ENCODE results near the gene CFAP58.

The CFAP58 gene

DNA sequence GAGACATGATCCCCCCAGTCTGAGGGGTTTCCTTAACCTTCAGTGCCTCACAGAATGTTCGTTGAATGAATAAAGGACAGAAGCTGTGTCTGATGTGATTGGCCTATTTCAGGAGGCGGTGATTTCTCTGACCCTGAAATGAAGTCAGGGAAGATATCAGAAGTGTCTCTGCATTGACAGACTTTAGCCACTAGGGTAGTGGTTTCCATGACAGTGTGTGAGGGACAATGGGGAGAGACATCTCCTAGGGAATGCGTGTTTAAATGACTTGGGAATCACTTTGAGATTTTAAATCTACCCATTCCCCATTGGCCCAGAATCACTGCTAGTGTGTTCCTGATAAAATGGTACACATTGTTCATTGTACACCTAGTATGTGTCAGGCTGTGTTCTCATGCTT is 132.0 kb downstream of the CFAP58 start:
- Histone ChIP-seq H3K27me3 (ENCODE audit: insufficient read depth, low read depth) (no peaks in the 10 kb centered on the region), H3K4me2 (no peak overlapping the region), H3K36me3 (ENCODE audit: insufficient read depth) (no peaks in the 10 kb centered on the region), H3K4me3 (IDR thresholded peaks at IDR 0.05; ENCODE audit: insufficient read depth, low read depth, low read length) (no peak overlapping the region), H3K27ac (no peak overlapping the region), H3K79me2 (ENCODE audit: insufficient read depth, low read depth) (no peaks in the 10 kb centered on the region), H3K9ac (no peak overlapping the region), H3K4me1 (ENCODE audit: low read depth, poor library complexity, severe bottlenecking) (peaks cover 25% of the 10 kb centered on the region), H4K20me1 (ENCODE audit: insufficient read depth) (no peaks in the 10 kb centered on the region), H2AFZ (ENCODE audit: low read depth) (no peak overlapping the region)
- TF ChIP-seq, protein P1, sequence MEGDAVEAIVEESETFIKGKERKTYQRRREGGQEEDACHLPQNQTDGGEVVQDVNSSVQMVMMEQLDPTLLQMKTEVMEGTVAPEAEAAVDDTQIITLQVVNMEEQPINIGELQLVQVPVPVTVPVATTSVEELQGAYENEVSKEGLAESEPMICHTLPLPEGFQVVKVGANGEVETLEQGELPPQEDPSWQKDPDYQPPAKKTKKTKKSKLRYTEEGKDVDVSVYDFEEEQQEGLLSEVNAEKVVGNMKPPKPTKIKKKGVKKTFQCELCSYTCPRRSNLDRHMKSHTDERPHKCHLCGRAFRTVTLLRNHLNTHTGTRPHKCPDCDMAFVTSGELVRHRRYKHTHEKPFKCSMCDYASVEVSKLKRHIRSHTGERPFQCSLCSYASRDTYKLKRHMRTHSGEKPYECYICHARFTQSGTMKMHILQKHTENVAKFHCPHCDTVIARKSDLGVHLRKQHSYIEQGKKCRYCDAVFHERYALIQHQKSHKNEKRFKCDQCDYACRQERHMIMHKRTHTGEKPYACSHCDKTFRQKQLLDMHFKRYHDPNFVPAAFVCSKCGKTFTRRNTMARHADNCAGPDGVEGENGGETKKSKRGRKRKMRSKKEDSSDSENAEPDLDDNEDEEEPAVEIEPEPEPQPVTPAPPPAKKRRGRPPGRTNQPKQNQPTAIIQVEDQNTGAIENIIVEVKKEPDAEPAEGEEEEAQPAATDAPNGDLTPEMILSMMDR (conservative IDR thresholded peaks at IDR 0.05; ENCODE audit: low read depth, low read length) = no peak; the same call in 1 of the 2 replicates

DNA sequence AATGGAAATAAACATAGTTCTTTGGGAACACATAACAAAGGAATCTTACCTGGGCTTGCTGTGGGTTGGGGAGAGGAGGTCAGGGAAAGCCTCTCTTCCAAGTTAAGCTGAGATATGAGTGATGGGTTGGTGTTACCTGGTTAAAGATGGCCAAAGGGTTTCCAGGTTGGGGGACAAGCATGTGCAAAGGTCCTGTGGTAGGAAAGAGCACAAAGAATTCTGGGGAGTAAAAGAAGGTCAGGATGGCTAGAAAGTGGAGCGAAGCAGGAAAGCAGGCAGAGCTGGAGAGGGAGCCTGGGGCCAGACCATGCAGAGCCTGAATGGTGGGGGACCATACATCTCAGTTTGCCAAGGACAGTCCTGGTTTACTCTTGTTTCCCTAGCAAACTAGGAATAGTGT is 133.2 kb downstream of the CFAP58 start:
- Histone ChIP-seq H3K79me2 (ENCODE audit: insufficient read depth, low read depth) (no peaks in the 10 kb centered on the region), H4K20me1 (ENCODE audit: insufficient read depth) (no peaks in the 10 kb centered on the region), H3K36me3 (ENCODE audit: insufficient read depth) (no peaks in the 10 kb centered on the region), H3K27ac (no peak overlapping the region), H3K4me2 (no peak overlapping the region), H3K4me3 (IDR thresholded peaks at IDR 0.05; ENCODE audit: insufficient read depth, low read depth, low read length) (no peak overlapping the region), H2AFZ (ENCODE audit: low read depth) (no peak overlapping the region), H3K9ac (no peak overlapping the region), H3K4me1 (ENCODE audit: low read depth, poor library complexity, severe bottlenecking) (peaks cover 19% of the 10 kb centered on the region), H3K27me3 (ENCODE audit: insufficient read depth, low read depth) (no peaks in the 10 kb centered on the region)
- TF ChIP-seq, protein P1 (conservative IDR thresholded peaks at IDR 0.05; ENCODE audit: low read depth, low read length) = no peak

DNA sequence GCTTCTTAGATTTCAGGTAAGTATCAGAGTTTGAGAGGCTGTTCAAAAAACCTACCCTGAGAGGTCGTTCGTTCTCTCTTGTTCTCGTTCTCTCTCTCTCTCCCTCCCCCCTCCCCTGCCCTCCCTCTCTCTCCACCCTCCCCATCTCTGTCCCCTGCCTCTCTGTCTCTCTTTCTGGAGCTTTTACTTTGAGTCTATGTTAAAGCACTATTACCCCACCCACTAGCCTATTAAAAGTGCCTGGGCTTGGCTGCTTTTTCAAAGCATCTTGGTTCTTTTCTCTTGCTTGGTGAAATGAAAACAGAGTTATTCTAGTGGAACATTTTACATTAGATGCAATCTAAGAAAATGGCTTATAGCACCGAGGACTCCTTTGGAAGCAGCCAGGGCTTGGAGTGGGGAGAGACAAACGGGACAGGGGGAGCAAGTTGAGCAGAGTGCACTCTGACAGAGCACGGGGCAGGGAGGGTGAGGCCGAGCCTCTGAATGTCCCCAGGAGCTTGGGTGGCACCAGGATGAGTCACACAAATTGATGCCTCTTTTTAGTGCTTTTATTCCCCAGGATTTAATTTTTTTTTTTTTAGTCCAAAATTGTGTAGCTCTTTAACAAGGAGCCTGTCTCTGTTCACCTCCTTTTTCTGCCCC is 134.3 kb downstream of the CFAP58 start:
- Histone ChIP-seq H3K27ac (no peak overlapping the region), H3K9ac (no peak overlapping the region), H3K4me3 (IDR thresholded peaks at IDR 0.05; ENCODE audit: insufficient read depth, low read depth, low read length) (no peak overlapping the region), H4K20me1 (ENCODE audit: insufficient read depth) (no peaks in the 10 kb centered on the region), H3K27me3 (ENCODE audit: insufficient read depth, low read depth) (no peaks in the 10 kb centered on the region), H3K4me1 (ENCODE audit: low read depth, poor library complexity, severe bottlenecking) (peaks cover 15% of the 10 kb centered on the region), H3K4me2 (no peak overlapping the region), H2AFZ (ENCODE audit: low read depth) (no peak overlapping the region), H3K79me2 (ENCODE audit: insufficient read depth, low read depth) (no peaks in the 10 kb centered on the region), H3K36me3 (ENCODE audit: insufficient read depth) (no peaks in the 10 kb centered on the region)
- TF ChIP-seq, protein P1 (conservative IDR thresholded peaks at IDR 0.05; ENCODE audit: low read depth, low read length) = no peak

DNA sequence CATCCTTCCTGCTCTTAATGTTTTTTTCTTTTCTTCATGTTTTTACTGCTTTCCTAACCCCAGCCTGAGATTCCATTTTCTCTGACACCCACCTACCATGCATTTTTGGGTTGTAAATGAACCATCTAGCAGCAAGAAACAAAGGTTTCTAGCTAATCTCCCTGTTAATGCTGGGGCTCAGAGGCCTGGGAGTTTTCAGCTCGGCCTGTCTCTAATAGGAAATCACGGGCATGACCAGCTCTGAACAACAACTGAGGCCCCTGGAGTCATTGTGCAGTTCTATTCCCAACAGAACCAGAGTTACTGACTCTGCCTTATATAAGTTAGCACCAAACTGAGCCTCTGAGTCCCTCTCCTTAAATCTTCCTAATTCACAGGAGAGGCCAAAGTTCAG is 134.8 kb downstream of the CFAP58 start:
- no peaks in the 10 kb centered on the region for H3K27me3 ChIP-seq (ENCODE audit: insufficient read depth, low read depth)
- H3K9ac ChIP-seq = no peak overlapping the region
- no peaks in the 10 kb centered on the region for H3K36me3 ChIP-seq (ENCODE audit: insufficient read depth)
- no peak overlapping the region for H3K27ac ChIP-seq
- H4K20me1 ChIP-seq (ENCODE audit: insufficient read depth) = no peaks in the 10 kb centered on the region
- H3K4me2 ChIP-seq = no peak overlapping the region
- no peak overlapping the region for H2AFZ ChIP-seq (ENCODE audit: low read depth)
- no peaks in the 10 kb centered on the region for H3K79me2 ChIP-seq (ENCODE audit: insufficient read depth, low read depth)
- H3K4me3 ChIP-seq (IDR thresholded peaks at IDR 0.05; ENCODE audit: insufficient read depth, low read depth, low read length) = no peak overlapping the region
- H3K4me1 ChIP-seq (ENCODE audit: low read depth, poor library complexity, severe bottlenecking) = peaks cover 12% of the 10 kb centered on the region
- TF ChIP-seq, protein P1 (conservative IDR thresholded peaks at IDR 0.05; ENCODE audit: low read depth, low read length) = no peak
